Panc1 (cell line): ENCODE measurements around the gene GP9. TPM values are rescaled to one million over a fixed set of nuclear protein-coding genes. Genes with fewer than 3 reads are reported as not detected.
A peak's percentile ranks its signal among the peaks of the same experiment; 100 is the strongest.

Experiments used
- ATAC-seq: fragments of 200-7000 bp; cut with Tn5 transposase; 2 replicates; pipeline ENCODE4 v1.9.1; 2020; ENCODE audit warnings: mild to moderate bottlenecking, moderate library complexity
- BruUV-seq: library from RNA; stranded (reverse); fragments of 400-500 nt; replicated peaks from 2 replicates; lab custom pipeline; 2021; lab: Mats Ljungman, UMichigan
- CTCF ChIA-PET: fragments of 300-600 bp; sonication (Branson Sonifier 250); formaldehyde crosslinking; loops from one replicate; lab custom pipeline; 2022; ENCODE audit warnings: antibody characterized with exemption; lab: Charles Lee
- POLR2A ChIA-PET: fragments of 300-600 bp; sonication (Branson Sonifier 250); formaldehyde crosslinking; loops from one replicate; lab custom pipeline; 2022; ENCODE audit warnings: antibody characterized with exemption; lab: Charles Lee
- DNase-seq: peaks from one replicate; pipeline ENCODE4 v3.0.0-alpha.2; 2010; ENCODE audit warnings: low read depth, low spot score
- H3K27ac ChIP-seq: 2 replicates; pipeline ENCODE4 v1.5.1; 2011; ENCODE audit warnings: mild to moderate bottlenecking, low read length, inconsistent platforms
- H3K27me3 ChIP-seq: fragments of 200-500 bp; sonication (Bioruptor generic); 2 replicates; pipeline ENCODE4 v1.6.0; 2014; ENCODE audit warnings: low read length, inconsistent platforms; ENCODE audit not compliant: control insufficient read depth, insufficient read depth
- H3K36me3 ChIP-seq: fragments of 200-500 bp; sonication (Bioruptor generic); 2 replicates; pipeline ENCODE4 v1.5.1; 2014; ENCODE audit warnings: inconsistent platforms, mild to moderate bottlenecking, low read length, moderate library complexity; ENCODE audit not compliant: control insufficient read depth, insufficient read depth
- H3K4me1 ChIP-seq: 2 replicates; pipeline ENCODE4 v1.5.1; 2011; ENCODE audit warnings: inconsistent platforms, mild to moderate bottlenecking, low read length, moderate library complexity; ENCODE audit not compliant: control insufficient read depth, insufficient read depth
- H3K4me3 ChIP-seq, 2 experiments: 2 replicates each; pipeline ENCODE4 v1.5.1; 2011 to 2012; ENCODE audit warnings: low read depth in 2 of 2, low read length in 2 of 2, mild to moderate bottlenecking in 2 of 2, inconsistent platforms in 1 of 2, moderate library complexity in 1 of 2
- H3K9me3 ChIP-seq: fragments of 200-500 bp; sonication (Bioruptor generic); 2 replicates; pipeline ENCODE4 v1.5.1; 2014; ENCODE audit warnings: low read depth, mild to moderate bottlenecking, inconsistent platforms, low read length, moderate library complexity; ENCODE audit not compliant: control insufficient read depth, insufficient read depth
- CTCF ChIP-seq: fragments of 450-650 bp; IDR thresholded peaks from 2 replicates; pipeline ENCODE4 v1.5.1; 2017; ENCODE audit warnings: mild to moderate bottlenecking
- POLR2AphosphoS5 ChIP-seq: IDR thresholded peaks from 2 replicates; pipeline ENCODE4 v1.6.1; 2012; ENCODE audit warnings: mild to moderate bottlenecking, low read depth, low read length, moderate library complexity
- REST ChIP-seq, 2 experiments: IDR thresholded peaks; 2 replicates each; pipeline ENCODE4 v1.6.1; 2011 to 2012; ENCODE audit warnings: low read depth in 2 of 2, control low read depth in 1 of 2, low read length in 1 of 2, mild to moderate bottlenecking in 1 of 2, moderate library complexity in 1 of 2; ENCODE audit not compliant: insufficient read depth in 1 of 2
- SIN3A ChIP-seq: IDR thresholded peaks from 2 replicates; pipeline ENCODE4 v1.6.1; 2012; ENCODE audit warnings: low read depth, mild to moderate bottlenecking, low read length, moderate library complexity, borderline replicate concordance; ENCODE audit not compliant: insufficient read depth
- TCF7L2 ChIP-seq: IDR thresholded peaks from 2 replicates; pipeline ENCODE4 v1.6.1; 2011; ENCODE audit warnings: mild to moderate bottlenecking, low read depth, low read length, inconsistent platforms
- in situ Hi-C: cut with HindIII; loops from 2 replicates; pipeline ENCODE4 v1.10.0; 2016; ENCODE audit warnings: low sequenced_read_pairs, low pct_unique_long_range_greater_than_20kb
- intact Hi-C: fragments of 100-400 bp; cut with micrococcal nuclease; formaldehyde crosslinking; loops from one replicate; pipeline ENCODE4 v1.10.0; 2022; ENCODE audit not compliant: unreplicated experiment
- total RNA-seq: library from RNA; stranded (reverse); gene quantifications from one replicate; pipeline ENCODE4 v1.2.1, GENCODE V29; 2021; ENCODE audit not compliant: unreplicated experiment

The GP9 gene
- total RNA-seq, 1 experiment from 2014 or later, result not detected

- CTCF ChIA-PET, result interaction anchor here (0.6 to 3.2 kb wide), 9 partner anchors 11 to 82 kb away, joined by 3 to 23 read pairs (median 5); no protein-coding TSS in a partner anchor
- in situ Hi-C loops (no loop called here), intact Hi-C loops (no loop called here)
- POLR2A ChIA-PET, result interaction anchor here (0.8 kb wide), 1 partner anchor 15 kb away, joined by 4 read pairs; no protein-coding TSS in a partner anchor
- H3K9me3 ChIP-seq, result no peaks in the 10 kb centered on the region
- no peak for DNase-seq
- no peak for TF ChIP-seq CTCF
- no peak for TF ChIP-seq REST (IDR thresholded peaks at IDR 0.05; ENCODE audit: insufficient read depth in 1 of 2, low read depth in 2 of 2, low read length in 1 of 2)
- no peak for TF ChIP-seq SIN3A
- TF ChIP-seq TCF7L2, result peak; percentile 94
- TF ChIP-seq POLR2AphosphoS5, result no peak
- H3K27ac ChIP-seq, result no peak overlapping the region
- peaks cover 33% of the 10 kb centered on the region for H3K4me1 ChIP-seq
- H3K36me3 ChIP-seq, result no peaks in the 10 kb centered on the region
- BruUV-seq, result no TSS peak
- peak; percentile 17; the same call in 1 of the 2 replicates for ATAC-seq
- no peaks in the 10 kb centered on the region for H3K27me3 ChIP-seq
- no peak overlapping the region for H3K4me3 ChIP-seq
These were observed 8.7 kb upstream of the GP9 start for GRCh38 chr3:129051871-129052340.

- H3K27ac ChIP-seq, result no peak overlapping the region
- POLR2A ChIA-PET, result interaction anchor here (0.6 to 0.8 kb wide), 2 partner anchors 16 to 981 kb away, joined by 3 to 4 read pairs; no protein-coding TSS in a partner anchor
- CTCF ChIA-PET, result interaction anchor here (0.9 to 3.2 kb wide), 8 partner anchors 14 to 193 kb away, joined by 3 to 23 read pairs (median 8); partner anchors contain the start of gene CFAP92
These were observed 7.9 kb upstream of the GP9 start for GRCh38 chr3:129052675-129053074.

More at GRCh38 chr3:129052675-129053074, 7.9 kb upstream of the GP9 start:
- intact Hi-C loops, result no loop called here
- H3K4me1 ChIP-seq, result peaks cover 33% of the 10 kb centered on the region
- no peak overlapping the region for H3K4me3 ChIP-seq
- no TSS peak for BruUV-seq
- H3K9me3 ChIP-seq, result no peaks in the 10 kb centered on the region
- H3K36me3 ChIP-seq, result no peaks in the 10 kb centered on the region
- in situ Hi-C loops, result no loop called here
- TF ChIP-seq CTCF, result no peak
- TF ChIP-seq POLR2AphosphoS5, result no peak
- no peak for DNase-seq
- ATAC-seq, result no peak
- no peaks in the 10 kb centered on the region for H3K27me3 ChIP-seq
